ENCODE results near the gene VCL.
"Not testable (repeated sequence)": the region's sequence is repeated elsewhere in the genome, so short reads cannot be mapped to it uniquely, and the experiment has no call there.

VCL gene

GRCh38 chr10:74039561-74040145 lies 41.7 kb downstream of the VCL start:
- no peak for DNase-seq (ENCODE audit: low read depth, low spot score)

GRCh38 chr10:74040200-74041126 lies 42.5 kb downstream of the VCL start:
- no peak for DNase-seq (ENCODE audit: low read depth, low spot score)

GRCh38 chr10:74044419-74044818 lies 46.5 kb downstream of the VCL start:
- DNase-seq (ENCODE audit: low read depth, low spot score), result no peak

- peak; percentile 28 for DNase-seq (ENCODE audit: low read depth, low spot score)
Observed at GRCh38 chr10:74047304-74047703, 49.4 kb downstream of the VCL start.

- DNase-seq (ENCODE audit: low read depth, low spot score), result no peak
Observed at GRCh38 chr10:74047871-74048270, 50.0 kb downstream of the VCL start.

GRCh38 chr10:74048433-74048832 lies 50.5 kb downstream of the VCL start:
- no peak for DNase-seq (ENCODE audit: low read depth, low spot score)

GRCh38 chr10:74049955-74050354 lies 52.0 kb downstream of the VCL start:
- DNase-seq (ENCODE audit: low read depth, low spot score), result no peak

- DNase-seq (ENCODE audit: low read depth, low spot score), result no peak
Observed at GRCh38 chr10:74050653-74051052, 52.7 kb downstream of the VCL start.

GRCh38 chr10:74051736-74052342 lies 53.9 kb downstream of the VCL start:
- DNase-seq (ENCODE audit: low read depth, low spot score), result no peak

GRCh38 chr10:74052994-74053393 lies 55.1 kb downstream of the VCL start:
- DNase-seq (ENCODE audit: low read depth, low spot score), result no peak

GRCh38 chr10:74055383-74056049 lies 57.6 kb downstream of the VCL start:
- DNase-seq (ENCODE audit: low read depth, low spot score), result no peak

GRCh38 chr10:74056050-74056818 lies 58.3 kb downstream of the VCL start:
- no peak for DNase-seq (ENCODE audit: low read depth, low spot score)

GRCh38 chr10:74058071-74058470 lies 60.2 kb downstream of the VCL start:
- no peak for DNase-seq (ENCODE audit: low read depth, low spot score)

GRCh38 chr10:74058658-74059057 lies 60.7 kb downstream of the VCL start:
- no peak for DNase-seq (ENCODE audit: low read depth, low spot score)

- no peak for DNase-seq (ENCODE audit: low read depth, low spot score)
Observed at GRCh38 chr10:74061104-74061503, 63.2 kb downstream of the VCL start.

GRCh38 chr10:74061978-74062377 lies 64.1 kb downstream of the VCL start:
- not testable (repeated sequence) for DNase-seq (ENCODE audit: low read depth, low spot score)

GRCh38 chr10:74063256-74063655 lies 65.3 kb downstream of the VCL start:
- no peak for DNase-seq (ENCODE audit: low read depth, low spot score)

GRCh38 chr10:74067373-74068352 lies 69.7 kb downstream of the VCL start:
- DNase-seq (ENCODE audit: low read depth, low spot score), result no peak

GRCh38 chr10:74071157-74071556 lies 73.2 kb downstream of the VCL start:
- no peak for DNase-seq (ENCODE audit: low read depth, low spot score)

- no peak for DNase-seq (ENCODE audit: low read depth, low spot score)
Observed at GRCh38 chr10:74072503-74072902, 74.6 kb downstream of the VCL start.
